A549 treated with RU486 at 1 μM for 4 hours (cell line): ENCODE data around the gene ARL5C. TPM values are rescaled to one million over a fixed set of nuclear protein-coding genes. Genes with fewer than 3 reads are reported as not detected.

Experiments used
- total RNA-seq: library from RNA; stranded (reverse); fragments of 200-300 nt; extraction: Qiagen RNA extraction; gene quantifications from 5 replicates; pipeline ENCODE4 v1.2.3, GENCODE V29; 2022; ENCODE audit warnings: low read depth

ARL5C gene, protein sequence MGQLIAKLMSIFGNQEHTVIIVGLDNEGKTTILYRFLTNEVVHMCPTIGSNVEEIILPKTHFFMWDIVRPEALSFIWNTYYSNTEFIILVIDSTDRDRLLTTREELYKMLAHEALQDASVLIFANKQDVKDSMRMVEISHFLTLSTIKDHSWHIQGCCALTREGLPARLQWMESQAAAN
- not detected in 5 replicates for total RNA-seq

DNA sequence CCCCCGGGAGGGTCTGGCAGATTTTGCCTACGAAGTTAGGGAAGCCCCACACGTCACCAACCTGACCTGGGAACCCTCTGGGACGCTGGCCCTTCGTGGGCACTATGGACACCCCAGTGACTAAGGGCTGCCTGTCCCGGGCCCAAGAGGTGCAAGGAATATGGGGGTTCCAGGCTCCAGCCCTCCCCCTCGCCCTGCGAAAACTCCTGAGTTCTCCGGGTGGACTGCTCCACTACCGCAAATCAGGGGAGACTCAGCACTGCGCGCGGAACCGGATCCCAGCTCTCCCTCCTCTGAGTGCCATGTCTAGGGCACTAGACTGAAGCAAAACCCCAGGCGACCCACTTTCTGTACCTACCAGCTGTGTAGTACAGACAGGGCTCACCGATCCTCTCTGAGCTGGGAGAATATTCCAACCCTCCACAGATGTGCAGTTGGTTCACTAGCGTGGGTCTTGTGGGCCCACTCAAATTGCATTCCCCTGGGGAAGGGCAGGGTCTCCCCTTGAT, at the start of gene ARL5C:
TSS of gene ARL5C (minus strand) at position 321 of the 509 bp plus-strand sequence. CDS start 401 bp downstream, outside the sequence.

GRCh38 chr17:39200070-39200879, 34.3 kb upstream of the ARL5C start, which contains the start of gene RPL19:
Gene RPL19, plus strand, starts transcription at chr17:39200283. Its CDS starts 62 bp downstream, at chr17:39200345.

GRCh38 chr17:39197380-39198185, 31.6 kb upstream of the ARL5C start, which contains the start of gene CACNB1:
Gene CACNB1, minus strand, starts transcription at chr17:39197669. Its CDS starts 174 bp downstream, at chr17:39197495.

DNA sequence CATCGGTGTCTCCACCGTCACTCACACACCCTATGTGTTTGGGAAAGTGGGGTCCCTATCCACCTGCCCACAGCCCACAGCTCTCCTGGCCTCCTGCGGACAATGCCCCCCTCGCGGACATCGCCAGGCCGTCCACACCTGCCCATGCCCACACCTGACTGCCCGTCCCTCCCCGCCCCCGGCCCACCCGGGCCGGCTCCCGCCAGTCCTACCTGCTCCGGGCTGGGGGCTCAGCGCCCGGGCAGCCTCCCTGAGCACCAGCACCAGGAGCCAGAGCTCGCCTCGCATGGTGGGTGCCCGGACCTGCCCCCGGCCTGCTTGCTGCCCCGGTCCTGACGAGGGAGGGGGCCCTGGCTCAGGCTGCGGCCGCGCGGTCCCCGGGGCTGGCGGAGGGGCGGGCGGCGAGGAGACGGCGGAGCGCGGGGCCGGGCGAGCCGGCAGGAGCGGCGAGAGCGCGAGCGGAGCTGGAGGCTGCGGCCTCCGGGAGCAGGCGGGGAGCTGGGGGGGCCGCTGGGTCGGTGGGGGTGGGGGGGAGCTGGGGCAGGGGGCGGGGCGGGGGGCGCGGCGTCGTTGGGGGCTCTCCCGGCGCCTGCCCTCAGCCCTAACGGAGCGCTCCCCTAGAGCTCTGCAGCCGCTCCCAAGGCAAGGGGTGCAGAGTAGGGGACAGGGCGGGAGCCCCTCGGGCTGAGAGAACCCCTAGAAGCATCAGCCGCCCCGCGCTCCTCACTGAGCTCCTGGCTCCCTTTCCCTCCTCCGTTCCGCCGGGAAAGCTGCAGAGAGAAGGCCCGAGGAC, 14.6 kb downstream of the ARL5C start, which contains the start of gene PLXDC1:
TSS of gene PLXDC1 (minus strand) at position 488 of the 793 bp plus-strand sequence. CDS start at position 288, 200 bp downstream.

Other genes with a start within 250 kb of the ARL5C start
- gene FBXO47, start 198.8 kb downstream of the ARL5C start, total RNA-seq = not detected in 5 replicates
- 0.09 to 0.86 TPM (median 0.37 TPM) in 4 of 5 replicates, not detected in the other for gene PLXDC1, start 14.5 kb downstream of the ARL5C start, total RNA-seq
- 4.5 to 5.5 TPM (median 5.2 TPM) in 5 replicates for gene CACNB1, start 31.5 kb upstream of the ARL5C start, total RNA-seq
- gene RPL19, start 34.1 kb upstream of the ARL5C start, total RNA-seq = 3,980 to 4,440 TPM (median 4,050 TPM) in 5 replicates
- gene STAC2, start 59.8 kb upstream of the ARL5C start, total RNA-seq = 0.12 to 0.34 TPM (median 0.21 TPM) in 5 replicates
- 6.3 to 8.6 TPM (median 8.1 TPM) in 5 replicates for gene FBXL20, start 235.5 kb upstream of the ARL5C start, total RNA-seq